ENCODE measurements around the gene TMEM132A.

- TF ChIP-seq CTCF (conservative IDR thresholded peaks at IDR 0.05) (no peak), ZFX (IDR thresholded peaks at IDR 0.05) (no peak)
Measured at GRCh38 chr11:60944490-60945294, 20.4 kb downstream of the TMEM132A start.
